T-helper 22 cell (primary cell): Measurements from ENCODE around the gene TRMT44.
"Not testable (repeated sequence)": the region's sequence is repeated elsewhere in the genome, so short reads cannot be mapped to it uniquely, and the experiment has no call there.

ENCODE experiments used
- DNase-seq: peaks from one replicate; pipeline ENCODE4 v3.0.0-alpha.2; 2020; ENCODE audit warnings: low read depth

The TRMT44 gene

GRCh38 chr4:8440492-8441311, at the start of gene TRMT44, which contains the start of gene ACOX3:
Gene TRMT44 (plus strand): TSS chr4:8440777. CDS start chr4:8440823, 46 bp downstream.
Gene ACOX3 (minus strand): TSS chr4:8440723. CDS start chr4:8416521, 24,202 bp downstream.
- DNase-seq: peak; percentile 87

- DNase-seq: no peak
Measured at GRCh38 chr4:8391071-8391470, 49.5 kb upstream of the TRMT44 start.

- DNase-seq: no peak
Measured at GRCh38 chr4:8391972-8392371, 48.6 kb upstream of the TRMT44 start.

- no peak for DNase-seq
Measured at GRCh38 chr4:8392591-8393190, 47.9 kb upstream of the TRMT44 start.

- no peak for DNase-seq
Measured at GRCh38 chr4:8393593-8394038, 47.0 kb upstream of the TRMT44 start.

GRCh38 chr4:8394061-8394519, 46.5 kb upstream of the TRMT44 start:
- DNase-seq: no peak

GRCh38 chr4:8394806-8395205, 45.8 kb upstream of the TRMT44 start:
- no peak for DNase-seq

- DNase-seq: no peak
Measured at GRCh38 chr4:8395504-8396296, 44.9 kb upstream of the TRMT44 start.

GRCh38 chr4:8396762-8397406, 43.7 kb upstream of the TRMT44 start:
- DNase-seq: no peak

GRCh38 chr4:8398347-8398746, 42.2 kb upstream of the TRMT44 start:
- DNase-seq: no peak

- no peak for DNase-seq
Measured at GRCh38 chr4:8399298-8399697, 41.3 kb upstream of the TRMT44 start.

- no peak for DNase-seq
Measured at GRCh38 chr4:8400632-8401325, 39.8 kb upstream of the TRMT44 start.

GRCh38 chr4:8401665-8402064, 38.9 kb upstream of the TRMT44 start:
- DNase-seq: no peak

GRCh38 chr4:8402181-8402597, 38.4 kb upstream of the TRMT44 start:
- no peak for DNase-seq

- DNase-seq: no peak
Measured at GRCh38 chr4:8402640-8403039, 37.9 kb upstream of the TRMT44 start.

GRCh38 chr4:8403173-8403753, 37.3 kb upstream of the TRMT44 start:
- no peak for DNase-seq

GRCh38 chr4:8403976-8404375, 36.6 kb upstream of the TRMT44 start:
- no peak for DNase-seq

- no peak for DNase-seq
Measured at GRCh38 chr4:8404791-8405515, 35.6 kb upstream of the TRMT44 start.

- DNase-seq: no peak
Measured at GRCh38 chr4:8405516-8405875, 35.1 kb upstream of the TRMT44 start.

- DNase-seq: not testable (repeated sequence)
Measured at GRCh38 chr4:8406887-8407286, 33.7 kb upstream of the TRMT44 start.
